ENCODE data around the gene NPBWR2. TPM values are rescaled to one million over a fixed set of nuclear protein-coding genes. Genes with fewer than 3 reads are reported as not detected.

The NPBWR2 gene
- total RNA-seq, 1 donor from 2014 or later, result not detected

GRCh38 chr20:64053841-64054661, 53.3 kb downstream of the NPBWR2 start:
- intact Hi-C loops (cut with DNase I), result no loop called here
- DNase-seq (ENCODE audit: low spot score in 2 of 2), result no peak
- peaks cover 0 to 3% of the 10 kb centered on the region in 2 donors for H3K4me1 ChIP-seq
- H3K27ac ChIP-seq, result no peak overlapping the region
- no peaks in the 10 kb centered on the region for H3K36me3 ChIP-seq
- no peaks in the 10 kb centered on the region for H3K9me3 ChIP-seq
- peaks cover 5% of the 10 kb centered on the region for H3K27me3 ChIP-seq
- TF ChIP-seq CTCF (IDR thresholded peaks at IDR 0.05), result no peak
- H3K4me3 ChIP-seq, result no peak overlapping the region

Other genes starting within 250 kb of the NPBWR2 start
- gene ABHD16B, start 246.1 kb downstream of the NPBWR2 start, total RNA-seq, result not detected
- 161 TPM for gene TPD52L2, start 242.3 kb downstream of the NPBWR2 start, total RNA-seq
- gene DNAJC5, start 212.4 kb downstream of the NPBWR2 start, total RNA-seq, result 42.9 TPM
- 95.4 TPM for gene UCKL1, start 151.1 kb downstream of the NPBWR2 start, total RNA-seq
- gene ZNF512B, start 137.6 kb downstream of the NPBWR2 start, total RNA-seq, result 17.5 TPM
- gene SAMD10, start 127.9 kb downstream of the NPBWR2 start, total RNA-seq, result not detected
- 33.5 TPM for gene PRPF6, start 126.4 kb downstream of the NPBWR2 start, total RNA-seq
- gene C20orf204, start 71.4 kb downstream of the NPBWR2 start, total RNA-seq, result not detected
- gene SOX18, start 57.9 kb downstream of the NPBWR2 start, total RNA-seq, result 244 TPM
- gene TCEA2, start 44.4 kb downstream of the NPBWR2 start, total RNA-seq, result 61.4 TPM
- gene RGS19, start 28.0 kb downstream of the NPBWR2 start, total RNA-seq, result 109 TPM
- gene OPRL1, start 27.5 kb downstream of the NPBWR2 start, total RNA-seq, result 0.21 TPM
- not detected for gene LKAAEAR1, start 23.2 kb downstream of the NPBWR2 start, total RNA-seq
- gene MYT1, start 56.9 kb upstream of the NPBWR2 start, total RNA-seq, result not detected
- gene PCMTD2, start 148.2 kb upstream of the NPBWR2 start, total RNA-seq, result 30.3 TPM

All from ascending aorta (tissue), 2 donors.